Smooth muscle cell (in vitro differentiated cells): Measurements from ENCODE around the gene TIMP1. TPM values are rescaled to one million over a fixed set of nuclear protein-coding genes. Genes with fewer than 3 reads are reported as not detected.

Experiments used
- DNase-seq: peaks from one replicate; lab custom pipeline; 2025; ENCODE audit not compliant: unreplicated experiment; lab: John Stamatoyannopoulos, UW
- H2AFZ ChIP-seq: fragments of 200-600 bp; sonication (generic); 2 replicates; pipeline ENCODE4 v1.6.0; 2016; ENCODE audit warnings: antibody characterized with exemption, low read depth, mild to moderate bottlenecking
- H3F3A ChIP-seq: fragments of 200-600 bp; sonication (generic); 2 replicates; pipeline ENCODE4 v1.6.0; 2017; ENCODE audit warnings: antibody characterized with exemption, low read depth
- H3K27ac ChIP-seq: fragments of 200-600 bp; sonication (generic); 2 replicates; pipeline ENCODE4 v1.5.1; 2016; ENCODE audit warnings: low read depth, mild to moderate bottlenecking
- H3K27me3 ChIP-seq: fragments of 200-600 bp; sonication (generic); 2 replicates; pipeline ENCODE4 v1.6.1; 2016; ENCODE audit warnings: low read depth, mild to moderate bottlenecking
- H3K36me3 ChIP-seq: fragments of 200-600 bp; sonication (generic); 2 replicates; pipeline ENCODE4 v1.5.1; 2016; ENCODE audit warnings: low read depth
- H3K4me1 ChIP-seq: fragments of 200-600 bp; sonication (generic); 2 replicates; pipeline ENCODE4 v1.5.1; 2016; ENCODE audit warnings: low read depth
- H3K4me2 ChIP-seq: fragments of 200-600 bp; sonication (generic); 2 replicates; pipeline ENCODE4 v1.6.0; 2016; ENCODE audit warnings: mild to moderate bottlenecking
- H3K4me3 ChIP-seq: fragments of 200-600 bp; sonication (generic); 2 replicates; pipeline ENCODE4 v1.5.1; 2016; ENCODE audit warnings: mild to moderate bottlenecking
- H3K79me2 ChIP-seq: fragments of 200-600 bp; sonication (generic); 2 replicates; pipeline ENCODE4 v1.6.0; 2016; ENCODE audit warnings: low read depth, mild to moderate bottlenecking
- H3K9ac ChIP-seq: fragments of 200-600 bp; sonication (generic); 2 replicates; pipeline ENCODE4 v1.6.0; 2016; ENCODE audit warnings: low read depth
- H3K9me3 ChIP-seq: fragments of 200-600 bp; sonication (generic); replicated peaks from 2 replicates; pipeline ENCODE4 v1.5.1; 2016; ENCODE audit warnings: low read depth
- H4K20me1 ChIP-seq: fragments of 200-600 bp; sonication (generic); 2 replicates; pipeline ENCODE4 v1.6.0; 2016; ENCODE audit warnings: low read depth
- WGBS: methylation state at CpG from one replicate; pipeline ENCODE4 v1.1.7; 2016; ENCODE audit warnings: low lambda C conversion rate; 5-methylcytosine and 5-hydroxymethylcytosine counted together
- polyA plus RNA-seq: library from polyadenylated mRNA; unstranded; fragments of >200 nt; fragmentation: Nextera tagmentation; extraction: Ambion mirVana; gene quantifications from 2 replicates; pipeline ENCODE4 v1.2.1, GENCODE V29; 2016
- total RNA-seq: library from RNA; depleted of rRNA; stranded (reverse); fragments of >200 nt; gene quantifications from 2 replicates; pipeline ENCODE4 v1.2.3, GENCODE V29; 2014
- TF ChIP-seq, protein P1 (sequence below): fragments of 200-600 bp; sonication (generic); IDR thresholded peaks from 2 replicates; pipeline ENCODE4 v1.5.1; 2017; ENCODE audit warnings: borderline replicate concordance, mild to moderate bottlenecking, antibody characterized with exemption; ENCODE audit not compliant: insufficient read depth, poor library complexity, severe bottlenecking

TIMP1 gene
- total and polyA plus RNA-seq, 2 experiments from 2014 or later: 3,796 to 15,830 TPM

DNA sequence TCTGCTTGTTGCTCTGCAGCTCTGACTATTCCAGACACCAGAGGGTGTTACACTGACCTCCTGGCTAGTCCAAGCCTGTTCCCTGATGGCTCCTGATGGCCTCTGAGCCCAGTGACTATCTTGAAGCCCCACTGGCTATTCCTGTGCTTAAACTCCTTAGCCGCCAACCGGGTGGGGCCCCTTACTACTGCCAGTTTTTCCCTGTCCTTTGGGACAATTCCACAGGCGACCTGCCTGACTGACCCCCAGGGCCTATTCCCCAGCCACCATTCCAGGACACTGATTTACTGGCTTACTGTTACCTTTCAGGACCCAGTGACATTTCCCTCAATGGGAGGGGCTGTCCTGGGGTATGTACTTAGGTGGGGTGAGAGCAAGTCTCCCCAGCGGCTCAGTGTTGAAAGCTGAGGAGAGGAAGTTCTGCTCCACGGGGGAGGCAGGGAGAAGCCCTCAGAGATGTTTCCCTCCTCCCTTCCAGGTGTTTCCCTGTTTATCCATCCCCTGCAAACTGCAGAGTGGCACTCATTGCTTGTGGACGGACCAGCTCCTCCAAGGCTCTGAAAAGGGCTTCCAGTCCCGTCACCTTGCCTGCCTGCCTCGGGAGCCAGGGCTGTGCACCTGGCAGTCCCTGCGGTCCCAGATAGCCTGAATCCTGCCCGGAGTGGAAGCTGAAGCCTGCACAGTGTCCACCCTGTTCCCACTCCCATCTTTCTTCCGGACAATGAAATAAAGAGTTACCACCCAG, 4.0 kb downstream of the TIMP1 start:
- H3F3A ChIP-seq: no peaks in the 10 kb centered on the region
- H3K9me3 ChIP-seq: no peaks in the 10 kb centered on the region
- TF ChIP-seq, protein P1, sequence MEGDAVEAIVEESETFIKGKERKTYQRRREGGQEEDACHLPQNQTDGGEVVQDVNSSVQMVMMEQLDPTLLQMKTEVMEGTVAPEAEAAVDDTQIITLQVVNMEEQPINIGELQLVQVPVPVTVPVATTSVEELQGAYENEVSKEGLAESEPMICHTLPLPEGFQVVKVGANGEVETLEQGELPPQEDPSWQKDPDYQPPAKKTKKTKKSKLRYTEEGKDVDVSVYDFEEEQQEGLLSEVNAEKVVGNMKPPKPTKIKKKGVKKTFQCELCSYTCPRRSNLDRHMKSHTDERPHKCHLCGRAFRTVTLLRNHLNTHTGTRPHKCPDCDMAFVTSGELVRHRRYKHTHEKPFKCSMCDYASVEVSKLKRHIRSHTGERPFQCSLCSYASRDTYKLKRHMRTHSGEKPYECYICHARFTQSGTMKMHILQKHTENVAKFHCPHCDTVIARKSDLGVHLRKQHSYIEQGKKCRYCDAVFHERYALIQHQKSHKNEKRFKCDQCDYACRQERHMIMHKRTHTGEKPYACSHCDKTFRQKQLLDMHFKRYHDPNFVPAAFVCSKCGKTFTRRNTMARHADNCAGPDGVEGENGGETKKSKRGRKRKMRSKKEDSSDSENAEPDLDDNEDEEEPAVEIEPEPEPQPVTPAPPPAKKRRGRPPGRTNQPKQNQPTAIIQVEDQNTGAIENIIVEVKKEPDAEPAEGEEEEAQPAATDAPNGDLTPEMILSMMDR: no peak
- 78% methylated on average over 11 of the region's 11 CpGs for WGBS
- no peak overlapping the region for H3K4me2 ChIP-seq
- no peak overlapping the region for H2AFZ ChIP-seq
- H4K20me1 ChIP-seq: peaks cover 29% of the 10 kb centered on the region
- H3K36me3 ChIP-seq: no peaks in the 10 kb centered on the region
- no peaks in the 10 kb centered on the region for H3K4me1 ChIP-seq
- H3K4me3 ChIP-seq: no peak overlapping the region
- no peaks in the 10 kb centered on the region for H3K27me3 ChIP-seq
- H3K27ac ChIP-seq: peak overlapping the region; percentile 24
- DNase-seq: no peak
- H3K79me2 ChIP-seq: peaks cover 17% of the 10 kb centered on the region
- H3K9ac ChIP-seq: no peak overlapping the region

DNA sequence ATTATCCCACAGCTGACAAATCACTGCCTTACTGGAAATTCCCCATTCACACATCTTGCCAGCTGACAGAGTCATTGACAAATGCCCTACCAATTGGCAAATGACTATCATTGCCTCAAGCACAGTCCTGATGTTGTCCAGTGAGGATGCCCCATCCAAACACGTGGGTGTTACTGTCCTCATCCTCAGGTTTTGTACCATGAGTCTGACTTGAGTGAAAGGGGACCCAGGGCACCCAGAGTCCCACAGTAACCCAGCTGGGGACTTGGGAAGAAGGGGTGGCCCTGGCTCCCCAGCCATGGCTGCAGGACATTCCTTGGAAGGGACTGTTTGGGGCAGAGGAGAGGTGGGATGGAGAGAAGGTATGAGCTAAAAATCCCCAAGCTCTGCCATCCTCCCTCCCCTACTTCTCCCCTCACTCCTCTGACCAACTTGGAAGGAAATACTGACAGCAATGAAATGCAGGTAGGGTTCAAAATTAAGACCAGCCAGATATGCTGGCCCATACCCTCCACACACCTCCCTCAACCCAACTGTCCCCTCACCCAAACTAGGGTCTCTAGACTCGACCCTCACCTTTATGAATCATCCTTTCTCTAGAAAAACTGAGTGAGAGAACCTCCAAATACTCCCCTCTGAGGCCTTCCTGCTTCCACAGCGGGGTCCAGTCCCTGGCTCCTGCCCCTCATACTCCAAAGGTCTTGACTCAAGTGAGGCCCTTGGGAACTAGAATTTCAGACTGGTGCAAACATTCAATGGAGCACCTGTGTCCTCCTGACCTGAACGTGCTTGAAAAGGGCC, 5.1 kb downstream of the TIMP1 start:
- Histone ChIP-seq H2AFZ (no peak overlapping the region), H3K36me3 (no peaks in the 10 kb centered on the region), H3K4me3 (no peak overlapping the region), H3K9me3 (no peaks in the 10 kb centered on the region), H3K79me2 (peaks cover 17% of the 10 kb centered on the region), H3K27ac (no peak overlapping the region), H3K4me1 (no peaks in the 10 kb centered on the region), H4K20me1 (peaks cover 29% of the 10 kb centered on the region), H3K4me2 (no peak overlapping the region), H3F3A (no peaks in the 10 kb centered on the region), H3K27me3 (no peaks in the 10 kb centered on the region), H3K9ac (no peak overlapping the region)
- WGBS: 52% methylated on average over 4 of the region's 4 CpGs
- TF ChIP-seq, protein P1: no peak
- DNase-seq: no peak

DNA sequence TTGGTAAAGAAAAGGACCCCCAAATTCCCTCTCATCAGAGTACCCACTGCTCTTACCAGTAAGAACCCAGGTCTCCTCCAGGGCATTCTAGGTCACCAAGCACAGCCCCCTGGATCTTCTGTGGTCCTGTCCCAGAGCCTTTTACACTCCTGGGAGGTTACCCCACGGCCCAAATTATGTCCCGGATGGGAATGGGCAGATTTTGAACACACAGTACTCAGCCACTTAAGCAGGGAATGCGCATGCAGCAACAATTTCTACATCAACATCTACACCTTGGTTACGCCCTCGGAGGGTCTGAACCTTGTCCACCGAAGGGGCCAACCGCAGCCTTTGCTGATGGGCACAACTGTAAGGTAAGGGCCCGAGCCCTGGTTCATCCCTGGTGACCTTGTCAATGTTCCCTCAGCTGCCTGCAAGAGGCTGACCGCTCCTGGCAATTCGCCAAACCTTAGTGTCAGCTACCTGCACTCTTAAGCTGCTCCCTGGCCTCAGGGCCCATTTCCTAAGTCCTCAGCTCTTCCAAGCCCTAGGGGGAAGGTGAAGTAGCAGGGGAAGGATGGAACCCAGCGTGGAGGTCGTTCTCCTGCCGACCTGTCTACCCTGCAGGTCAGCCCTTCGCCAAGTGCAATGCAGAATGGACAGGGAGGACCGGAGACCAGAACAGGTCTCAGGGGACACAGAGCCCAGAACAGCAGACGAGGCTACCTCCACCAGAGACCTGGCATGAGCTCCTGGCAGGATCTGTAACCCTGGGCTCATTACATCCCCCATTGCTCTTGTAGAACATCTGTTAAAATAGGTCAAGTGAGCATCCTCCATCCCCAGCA, 5.9 kb downstream of the TIMP1 start:
- no peak overlapping the region for H2AFZ ChIP-seq
- DNase-seq: no peak
- no peaks in the 10 kb centered on the region for H3K9me3 ChIP-seq
- peaks cover 14% of the 10 kb centered on the region for H3K79me2 ChIP-seq
- no peak overlapping the region for H3K4me3 ChIP-seq
- no peak overlapping the region for H3K4me2 ChIP-seq
- H3K9ac ChIP-seq: no peak overlapping the region
- H3K27ac ChIP-seq: no peak overlapping the region
- H3F3A ChIP-seq: no peaks in the 10 kb centered on the region
- 75% methylated on average over 16 of the region's 16 CpGs for WGBS
- H3K27me3 ChIP-seq: no peaks in the 10 kb centered on the region
- peaks cover 29% of the 10 kb centered on the region for H4K20me1 ChIP-seq
- no peaks in the 10 kb centered on the region for H3K4me1 ChIP-seq
- TF ChIP-seq, protein P1: no peak
- no peaks in the 10 kb centered on the region for H3K36me3 ChIP-seq
